Keratinocyte (primary cell): ENCODE results near the gene PCARE. TPM values are rescaled to one million over a fixed set of nuclear protein-coding genes. Genes with fewer than 3 reads are reported as not detected.

Experiments used
- DNase-seq: peaks from one replicate; pipeline ENCODE4 v3.0.0-alpha.2; 2011; ENCODE audit warnings: low read depth, missing footprints, low spot score
- FAIRE-seq: peaks from 2 replicates; lab custom pipeline; 2011; peaks lifted over from hg19 to GRCh38; lab: Jason Lieb, UNC
- H2AFZ ChIP-seq: 2 replicates; pipeline ENCODE4 v1.6.0; 2012; ENCODE audit warnings: low read length, control low read depth, inconsistent platforms; ENCODE audit not compliant: control insufficient read depth
- H3K27ac ChIP-seq: 2 replicates; pipeline ENCODE4 v1.5.1; 2011; ENCODE audit warnings: low read length; ENCODE audit not compliant: control insufficient read depth, insufficient read depth
- H3K27me3 ChIP-seq: 3 replicates; pipeline ENCODE4 v1.6.0; 2011; ENCODE audit warnings: low read length; ENCODE audit not compliant: control insufficient read depth, insufficient read depth; ENCODE audit errors: extremely low read depth
- H3K36me3 ChIP-seq, 2 experiments: 2 replicates in 1 of 2; 3 replicates in 1 of 2; pipeline ENCODE4 v1.5.1; 2011; ENCODE audit warnings: low read length in 2 of 2, mild to moderate bottlenecking in 1 of 2; ENCODE audit not compliant: control insufficient read depth in 2 of 2, insufficient read depth in 2 of 2; ENCODE audit errors: extremely low read depth in 1 of 2
- H3K4me1 ChIP-seq: 3 replicates; pipeline ENCODE4 v1.5.1; 2011; ENCODE audit warnings: low read length; ENCODE audit not compliant: control insufficient read depth, insufficient read depth; ENCODE audit errors: extremely low read depth
- H3K4me2 ChIP-seq: 3 replicates; pipeline ENCODE4 v1.6.0; 2011; ENCODE audit warnings: low read depth, low read length; ENCODE audit not compliant: control insufficient read depth, insufficient read depth; ENCODE audit errors: extremely low read depth
- H3K4me3 ChIP-seq, 3 experiments: fragments of 200-600 bp in 1 of 3; sonication (generic) in 1 of 3; 2 replicates in 2 of 3; 3 replicates in 1 of 3; pipeline ENCODE4 v1.5.1; 2011 to 2016; ENCODE audit warnings: low read length in 3 of 3, mild to moderate bottlenecking in 3 of 3, control low read depth in 2 of 3, inconsistent platforms in 1 of 3, low read depth in 1 of 3, mixed read lengths in 1 of 3, mixed run types in 1 of 3, moderate library complexity in 1 of 3; ENCODE audit not compliant: control insufficient read depth in 2 of 3, insufficient read depth in 2 of 3; ENCODE audit errors: extremely low read depth in 1 of 3
- H3K79me2 ChIP-seq: 2 replicates; pipeline ENCODE4 v1.6.0; 2012; ENCODE audit warnings: low read length; ENCODE audit not compliant: control insufficient read depth, insufficient read depth
- H3K9ac ChIP-seq: 3 replicates; pipeline ENCODE4 v1.6.0; 2011; ENCODE audit warnings: low read length; ENCODE audit not compliant: control insufficient read depth, insufficient read depth; ENCODE audit errors: extremely low read depth
- H3K9me1 ChIP-seq: 3 replicates; pipeline ENCODE4 v1.6.0; 2011; ENCODE audit warnings: low read length; ENCODE audit not compliant: control insufficient read depth, insufficient read depth; ENCODE audit errors: extremely low read depth
- H3K9me3 ChIP-seq: 2 replicates; pipeline ENCODE4 v1.5.1; 2012; ENCODE audit warnings: low read depth, low read length; ENCODE audit not compliant: control insufficient read depth
- H4K20me1 ChIP-seq: 3 replicates; pipeline ENCODE4 v1.6.0; 2011; ENCODE audit warnings: low read length; ENCODE audit not compliant: control insufficient read depth, insufficient read depth; ENCODE audit errors: extremely low read depth
- EZH2 ChIP-seq: IDR thresholded peaks from one replicate; pipeline ENCODE4 v1.6.1; 2012; ENCODE audit warnings: inconsistent platforms, mild to moderate bottlenecking, low read length, moderate library complexity
- dilution Hi-C: fragments of 300-500 bp; cut with MboI; formaldehyde crosslinking; loops from one replicate; pipeline ENCODE4 v1.7.0; 2020; ENCODE audit warnings: low sequenced_read_pairs; ENCODE audit not compliant: extremely low pct_ligation_motif_present
- polyA plus RNA-seq, 5 experiments: library from polyadenylated mRNA; depleted of rRNA in 3 of 5; stranded (reverse) in 3 of 5; stranded (forward) in 1 of 5; unstranded in 1 of 5; fragments of >200 nt; gene quantifications; 1 replicate in 1 of 5; 2 replicates in 3 of 5; 3 replicates in 1 of 5; pipeline versions ENCODE4 v1.2.1 to v1.2.3, GENCODE V29; 2011 to 2012; ENCODE audit warnings: missing spikeins in 2 of 5, low read depth in 1 of 5, low replicate concordance in 1 of 5
- TF ChIP-seq, protein P1 (sequence below), 3 experiments: IDR thresholded peaks in 1 of 3; conservative IDR thresholded peaks in 1 of 3; optimal IDR thresholded peaks in 1 of 3; 2 replicates in 2 of 3; 3 replicates in 1 of 3; pipeline versions ENCODE3 to v1.5.1; 2011; ENCODE audit warnings: low read length in 3 of 3, mild to moderate bottlenecking in 3 of 3, moderate library complexity in 2 of 3, control low read depth in 1 of 3, inconsistent platforms in 1 of 3; ENCODE audit not compliant: insufficient read depth in 2 of 3; ENCODE audit errors: extremely low read depth in 1 of 3

Gene PCARE
- polyA plus RNA-seq, 1 donor (not counting 4 experiments of a cell fraction or from before 2014, with no cell fraction given), result not detected

DNA sequence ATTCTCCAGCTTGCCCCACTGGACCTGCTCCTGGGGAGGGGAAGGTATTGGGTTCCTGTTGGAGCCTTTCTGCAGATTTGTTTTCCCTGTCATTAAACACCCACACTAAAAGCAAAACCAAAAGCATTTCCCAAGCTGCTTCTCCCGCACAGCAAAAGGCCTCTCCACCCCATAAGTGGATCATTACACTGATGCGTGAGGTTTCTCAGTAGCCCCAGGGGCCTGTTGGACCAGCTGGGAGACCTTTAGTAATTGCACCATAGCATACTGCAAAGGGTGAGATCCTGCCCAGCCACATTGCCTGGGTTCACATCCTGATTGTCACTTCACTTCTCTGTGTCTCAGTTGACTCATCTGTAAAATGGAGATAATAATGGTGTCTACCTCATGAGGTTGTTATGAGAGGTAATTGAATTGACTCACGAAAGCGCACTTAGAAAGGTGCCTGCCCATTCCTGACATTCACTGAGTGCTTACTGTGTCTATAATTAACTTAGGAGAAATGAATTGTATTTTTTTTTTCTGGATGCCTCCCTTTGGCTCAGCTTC is 49.4 kb downstream of the PCARE start:
- Histone ChIP-seq H3K9ac (no peak overlapping the region), H3K27ac (no peak overlapping the region), H2AFZ (no peak overlapping the region), H3K4me2 (no peak overlapping the region), H4K20me1 (no peaks in the 10 kb centered on the region), H3K4me3 (no peak overlapping the region), H3K4me1 (no peaks in the 10 kb centered on the region), H3K79me2 (no peaks in the 10 kb centered on the region), H3K27me3 (no peaks in the 10 kb centered on the region), H3K36me3 (no peaks in the 10 kb centered on the region), H3K9me3 (no peaks in the 10 kb centered on the region), H3K9me1 (no peaks in the 10 kb centered on the region)
- dilution Hi-C loops, result no loop called here
- FAIRE-seq (no peak), DNase-seq (no peak)
- TF ChIP-seq, protein P1, sequence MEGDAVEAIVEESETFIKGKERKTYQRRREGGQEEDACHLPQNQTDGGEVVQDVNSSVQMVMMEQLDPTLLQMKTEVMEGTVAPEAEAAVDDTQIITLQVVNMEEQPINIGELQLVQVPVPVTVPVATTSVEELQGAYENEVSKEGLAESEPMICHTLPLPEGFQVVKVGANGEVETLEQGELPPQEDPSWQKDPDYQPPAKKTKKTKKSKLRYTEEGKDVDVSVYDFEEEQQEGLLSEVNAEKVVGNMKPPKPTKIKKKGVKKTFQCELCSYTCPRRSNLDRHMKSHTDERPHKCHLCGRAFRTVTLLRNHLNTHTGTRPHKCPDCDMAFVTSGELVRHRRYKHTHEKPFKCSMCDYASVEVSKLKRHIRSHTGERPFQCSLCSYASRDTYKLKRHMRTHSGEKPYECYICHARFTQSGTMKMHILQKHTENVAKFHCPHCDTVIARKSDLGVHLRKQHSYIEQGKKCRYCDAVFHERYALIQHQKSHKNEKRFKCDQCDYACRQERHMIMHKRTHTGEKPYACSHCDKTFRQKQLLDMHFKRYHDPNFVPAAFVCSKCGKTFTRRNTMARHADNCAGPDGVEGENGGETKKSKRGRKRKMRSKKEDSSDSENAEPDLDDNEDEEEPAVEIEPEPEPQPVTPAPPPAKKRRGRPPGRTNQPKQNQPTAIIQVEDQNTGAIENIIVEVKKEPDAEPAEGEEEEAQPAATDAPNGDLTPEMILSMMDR (optimal IDR thresholded peaks at IDR 0.05 in 1 of 3, IDR thresholded peaks at IDR 0.05 in 1 of 3, conservative IDR thresholded peaks at IDR 0.05 in 1 of 3; ENCODE audit: extremely low read depth in 1 of 3, insufficient read depth in 2 of 3, low read length in 3 of 3), result no peak
- no peak for TF ChIP-seq EZH2

DNA sequence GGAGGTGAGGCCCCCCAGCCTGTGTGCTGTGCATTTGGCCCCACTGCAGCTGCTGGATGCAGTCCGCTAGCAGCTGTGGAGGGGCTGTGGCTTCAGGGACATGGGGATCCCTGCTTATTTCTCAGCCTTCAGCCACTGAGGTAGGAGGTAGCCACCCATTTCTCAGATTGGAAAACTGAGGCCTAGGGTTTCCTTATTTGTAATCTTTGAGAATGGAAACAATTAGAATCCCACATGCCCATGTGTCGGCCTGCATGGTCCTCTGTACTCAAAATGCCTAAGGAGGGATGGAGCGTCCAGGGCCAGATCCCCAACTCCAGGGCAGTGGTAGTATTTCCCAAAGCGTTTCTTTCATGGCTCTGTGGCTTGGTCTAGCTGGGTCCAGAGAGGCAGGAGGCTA is 51.1 kb downstream of the PCARE start:
- FAIRE-seq (no peak), DNase-seq (no peak)
- dilution Hi-C loops, result no loop called here
- Histone ChIP-seq H3K27ac (no peak overlapping the region), H3K9ac (no peak overlapping the region), H3K4me3 (no peak overlapping the region), H3K27me3 (no peaks in the 10 kb centered on the region), H3K9me3 (no peaks in the 10 kb centered on the region), H3K4me2 (no peak overlapping the region), H3K79me2 (no peaks in the 10 kb centered on the region), H3K4me1 (no peaks in the 10 kb centered on the region), H3K9me1 (no peaks in the 10 kb centered on the region), H3K36me3 (no peaks in the 10 kb centered on the region), H2AFZ (no peak overlapping the region), H4K20me1 (no peaks in the 10 kb centered on the region)
- TF ChIP-seq, protein P1 (optimal IDR thresholded peaks at IDR 0.05 in 1 of 3, IDR thresholded peaks at IDR 0.05 in 1 of 3, conservative IDR thresholded peaks at IDR 0.05 in 1 of 3; ENCODE audit: extremely low read depth in 1 of 3, insufficient read depth in 2 of 3, low read length in 3 of 3), result no peak
- TF ChIP-seq EZH2, result no peak
